NCI-H1436 treated with DMSO at 0.1 percent for 48 hours (cell line): ENCODE results near the gene RSBN1L.

Source experiments
- DNase-seq: peaks from one replicate; lab custom pipeline; 2025; lab: John Stamatoyannopoulos, UW

RSBN1L gene

GRCh38 chr7:77731716-77732115 is 35.5 kb downstream of the RSBN1L start:
- DNase-seq, result no peak

GRCh38 chr7:77734659-77735421 is 38.6 kb downstream of the RSBN1L start:
- no peak for DNase-seq

GRCh38 chr7:77735457-77735856 is 39.2 kb downstream of the RSBN1L start:
- no peak for DNase-seq

GRCh38 chr7:77736991-77737390 is 40.7 kb downstream of the RSBN1L start:
- no peak for DNase-seq

- no peak for DNase-seq
Observed at GRCh38 chr7:77738382-77738781, 42.1 kb downstream of the RSBN1L start.

GRCh38 chr7:77738871-77739270 is 42.6 kb downstream of the RSBN1L start:
- no peak for DNase-seq

GRCh38 chr7:77740257-77740656 is 44.0 kb downstream of the RSBN1L start:
- DNase-seq, result no peak

- no peak for DNase-seq
Observed at GRCh38 chr7:77743518-77743917, 47.3 kb downstream of the RSBN1L start.

GRCh38 chr7:77745746-77746145 is 49.5 kb downstream of the RSBN1L start:
- DNase-seq, result no peak

- no peak for DNase-seq
Observed at GRCh38 chr7:77746164-77746823, 50.0 kb downstream of the RSBN1L start.

GRCh38 chr7:77746824-77747165 is 50.5 kb downstream of the RSBN1L start:
- no peak for DNase-seq

- no peak for DNase-seq
Observed at GRCh38 chr7:77747178-77747577, 50.9 kb downstream of the RSBN1L start.

- DNase-seq, result no peak
Observed at GRCh38 chr7:77747718-77748117, 51.5 kb downstream of the RSBN1L start.

GRCh38 chr7:77752016-77752415 is 55.8 kb downstream of the RSBN1L start:
- no peak for DNase-seq

- no peak for DNase-seq
Observed at GRCh38 chr7:77753173-77753572, 56.9 kb downstream of the RSBN1L start.

GRCh38 chr7:77757589-77757988 is 61.3 kb downstream of the RSBN1L start:
- DNase-seq, result no peak

GRCh38 chr7:77759294-77759889 is 63.1 kb downstream of the RSBN1L start:
- DNase-seq, result no peak

- no peak for DNase-seq
Observed at GRCh38 chr7:77760809-77761453, 64.7 kb downstream of the RSBN1L start.

GRCh38 chr7:77765481-77765880 is 69.2 kb downstream of the RSBN1L start:
- no peak for DNase-seq

- DNase-seq, result no peak
Observed at GRCh38 chr7:77765906-77766800, 69.9 kb downstream of the RSBN1L start.

GRCh38 chr7:77766801-77767605 is 70.7 kb downstream of the RSBN1L start:
- no peak for DNase-seq
